ENCODE results near the gene FUCA1. TPM values are rescaled to one million over a fixed set of nuclear protein-coding genes. Genes with fewer than 3 reads are reported as not detected.

FUCA1 gene
- total and polyA plus RNA-seq, 10 of the 15 experiments (the other 5 are each of a cell fraction or from before 2014, with no cell fraction given) = 33.3 to 117 (median 52.6) TPM

GRCh38 chr1:23824711-23825075, 43.4 kb downstream of the FUCA1 start (continued):
- TF ChIP-seq, protein P1, sequence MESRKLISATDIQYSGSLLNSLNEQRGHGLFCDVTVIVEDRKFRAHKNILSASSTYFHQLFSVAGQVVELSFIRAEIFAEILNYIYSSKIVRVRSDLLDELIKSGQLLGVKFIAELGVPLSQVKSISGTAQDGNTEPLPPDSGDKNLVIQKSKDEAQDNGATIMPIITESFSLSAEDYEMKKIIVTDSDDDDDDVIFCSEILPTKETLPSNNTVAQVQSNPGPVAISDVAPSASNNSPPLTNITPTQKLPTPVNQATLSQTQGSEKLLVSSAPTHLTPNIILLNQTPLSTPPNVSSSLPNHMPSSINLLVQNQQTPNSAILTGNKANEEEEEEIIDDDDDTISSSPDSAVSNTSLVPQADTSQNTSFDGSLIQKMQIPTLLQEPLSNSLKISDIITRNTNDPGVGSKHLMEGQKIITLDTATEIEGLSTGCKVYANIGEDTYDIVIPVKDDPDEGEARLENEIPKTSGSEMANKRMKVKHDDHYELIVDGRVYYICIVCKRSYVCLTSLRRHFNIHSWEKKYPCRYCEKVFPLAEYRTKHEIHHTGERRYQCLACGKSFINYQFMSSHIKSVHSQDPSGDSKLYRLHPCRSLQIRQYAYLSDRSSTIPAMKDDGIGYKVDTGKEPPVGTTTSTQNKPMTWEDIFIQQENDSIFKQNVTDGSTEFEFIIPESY (IDR thresholded peaks at IDR 0.05) = no peak
- TF ChIP-seq, protein P2, sequence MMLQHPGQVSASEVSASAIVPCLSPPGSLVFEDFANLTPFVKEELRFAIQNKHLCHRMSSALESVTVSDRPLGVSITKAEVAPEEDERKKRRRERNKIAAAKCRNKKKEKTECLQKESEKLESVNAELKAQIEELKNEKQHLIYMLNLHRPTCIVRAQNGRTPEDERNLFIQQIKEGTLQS (IDR thresholded peaks at IDR 0.05; ENCODE audit: borderline replicate concordance, extremely low read depth, low read depth, low read length) = no peak
- no peak for TF ChIP-seq CUX1 (IDR thresholded peaks at IDR 0.05; ENCODE audit: insufficient replicate concordance, low read depth, low read length)
- TF ChIP-seq ATF2 (IDR thresholded peaks at IDR 0.05; ENCODE audit: low read length) = no peak
- TF ChIP-seq HDGF (IDR thresholded peaks at IDR 0.05) = no peak
- TF ChIP-seq STAT3 (IDR thresholded peaks at IDR 0.05; ENCODE audit: low read depth, low read length) = no peak
- TF ChIP-seq MTA3 (IDR thresholded peaks at IDR 0.05; ENCODE audit: borderline replicate concordance, low read length) = no peak
- TF ChIP-seq HSF1 (IDR thresholded peaks at IDR 0.05; ENCODE audit: low read depth, low read length) = no peak
- no peak for TF ChIP-seq SREBF2 (IDR thresholded peaks at IDR 0.05; ENCODE audit: low read length)
- TF ChIP-seq CBFB (IDR thresholded peaks at IDR 0.05; ENCODE audit: low read depth) = no peak
- TF ChIP-seq HDAC6 (IDR thresholded peaks at IDR 0.05; ENCODE audit: unreplicated experiment) = no peak
